Measurements from ENCODE around the gene ZEB2.
A peak's percentile ranks its signal among the peaks of the same experiment; 100 is the strongest.

The ZEB2 gene

GRCh38 chr2:144512891-144513351 lies 7.0 kb downstream of the ZEB2 start:
- DNase-seq = no peak

- no peak for DNase-seq
Measured at GRCh38 chr2:144512470-144512869, 7.4 kb downstream of the ZEB2 start.

GRCh38 chr2:144511937-144512336 lies 8.0 kb downstream of the ZEB2 start:
- no peak for DNase-seq

GRCh38 chr2:144511226-144511810 lies 8.6 kb downstream of the ZEB2 start:
- DNase-seq = no peak

GRCh38 chr2:144510294-144510991 lies 9.5 kb downstream of the ZEB2 start:
- peak; percentile 37 for DNase-seq

- no peak for DNase-seq
Measured at GRCh38 chr2:144509879-144510221, 10.1 kb downstream of the ZEB2 start.

GRCh38 chr2:144509001-144509878 lies 10.7 kb downstream of the ZEB2 start:
- DNase-seq = no peak

GRCh38 chr2:144508172-144508851 lies 11.6 kb downstream of the ZEB2 start:
- DNase-seq = no peak

- DNase-seq = no peak
Measured at GRCh38 chr2:144507441-144508171, 12.3 kb downstream of the ZEB2 start.

- DNase-seq = no peak
Measured at GRCh38 chr2:144505245-144505831, 14.6 kb downstream of the ZEB2 start.

GRCh38 chr2:144504218-144504641 lies 15.7 kb downstream of the ZEB2 start:
- DNase-seq = no peak

- no peak for DNase-seq
Measured at GRCh38 chr2:144503242-144503641, 16.7 kb downstream of the ZEB2 start.

GRCh38 chr2:144502369-144502768 lies 17.6 kb downstream of the ZEB2 start:
- no peak for DNase-seq

GRCh38 chr2:144501627-144502026 lies 18.3 kb downstream of the ZEB2 start:
- DNase-seq = no peak

- no peak for DNase-seq
Measured at GRCh38 chr2:144501118-144501517, 18.8 kb downstream of the ZEB2 start.

- no peak for DNase-seq
Measured at GRCh38 chr2:144500563-144500962, 19.4 kb downstream of the ZEB2 start.

- DNase-seq = no peak
Measured at GRCh38 chr2:144498277-144498676, 21.6 kb downstream of the ZEB2 start.

- no peak for DNase-seq
Measured at GRCh38 chr2:144496977-144497598, 22.8 kb downstream of the ZEB2 start.

- no peak for DNase-seq
Measured at GRCh38 chr2:144496092-144496976, 23.6 kb downstream of the ZEB2 start.

All from central memory CD4-positive, alpha-beta T cell (primary cell).